GM12801 (cell line): ENCODE data around the gene MST1.

Experiments used
- TF ChIP-seq, protein P1 (sequence below): IDR thresholded peaks from one replicate; pipeline ENCODE4 v1.5.1; 2011; ENCODE audit warnings: control low read depth; ENCODE audit not compliant: insufficient read length; ENCODE audit errors: extremely low read depth

The MST1 gene

DNA sequence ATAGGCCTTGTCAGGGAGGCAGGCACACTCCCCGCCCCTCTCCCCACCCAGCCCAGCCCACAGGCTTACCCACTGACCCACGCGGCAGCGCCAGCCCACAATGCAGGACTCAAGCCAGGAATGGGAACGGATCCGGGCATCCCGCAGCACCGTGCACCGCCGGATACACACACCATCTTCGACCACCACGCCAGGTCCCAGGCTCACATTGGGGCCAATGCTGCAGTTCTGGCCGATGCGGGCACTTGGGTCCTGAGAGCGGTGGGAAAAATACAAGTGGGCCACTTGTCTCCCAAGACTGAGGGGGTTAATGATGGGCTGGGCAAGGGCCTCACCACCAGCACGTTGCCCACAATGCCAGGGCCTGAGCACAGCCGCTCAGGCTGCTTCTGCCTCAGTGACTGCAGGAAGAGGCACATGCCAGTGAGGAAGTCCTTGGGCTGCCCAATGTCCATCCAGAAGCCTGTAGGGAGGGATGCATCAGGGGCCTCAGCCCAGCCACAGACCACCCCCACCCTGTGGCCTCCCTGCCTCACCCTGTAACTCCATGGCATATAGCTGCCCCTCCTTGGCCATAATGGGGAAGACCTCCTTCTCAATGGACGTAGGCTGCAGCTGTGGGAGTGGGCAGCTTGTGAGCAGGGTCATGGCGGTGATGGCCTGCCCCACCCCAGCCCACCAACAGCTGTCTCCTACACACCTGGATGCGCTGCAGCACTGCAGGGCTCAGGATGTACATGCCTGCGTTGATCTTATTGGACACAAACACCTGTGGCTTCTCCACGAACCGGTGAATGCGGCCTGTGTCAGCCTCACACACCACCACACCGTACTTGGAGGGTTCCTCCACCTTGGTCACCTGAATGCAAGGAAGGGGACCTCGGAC lies 32.9 kb upstream of the MST1 start:
- TF ChIP-seq, protein P1, sequence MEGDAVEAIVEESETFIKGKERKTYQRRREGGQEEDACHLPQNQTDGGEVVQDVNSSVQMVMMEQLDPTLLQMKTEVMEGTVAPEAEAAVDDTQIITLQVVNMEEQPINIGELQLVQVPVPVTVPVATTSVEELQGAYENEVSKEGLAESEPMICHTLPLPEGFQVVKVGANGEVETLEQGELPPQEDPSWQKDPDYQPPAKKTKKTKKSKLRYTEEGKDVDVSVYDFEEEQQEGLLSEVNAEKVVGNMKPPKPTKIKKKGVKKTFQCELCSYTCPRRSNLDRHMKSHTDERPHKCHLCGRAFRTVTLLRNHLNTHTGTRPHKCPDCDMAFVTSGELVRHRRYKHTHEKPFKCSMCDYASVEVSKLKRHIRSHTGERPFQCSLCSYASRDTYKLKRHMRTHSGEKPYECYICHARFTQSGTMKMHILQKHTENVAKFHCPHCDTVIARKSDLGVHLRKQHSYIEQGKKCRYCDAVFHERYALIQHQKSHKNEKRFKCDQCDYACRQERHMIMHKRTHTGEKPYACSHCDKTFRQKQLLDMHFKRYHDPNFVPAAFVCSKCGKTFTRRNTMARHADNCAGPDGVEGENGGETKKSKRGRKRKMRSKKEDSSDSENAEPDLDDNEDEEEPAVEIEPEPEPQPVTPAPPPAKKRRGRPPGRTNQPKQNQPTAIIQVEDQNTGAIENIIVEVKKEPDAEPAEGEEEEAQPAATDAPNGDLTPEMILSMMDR: no peak

DNA sequence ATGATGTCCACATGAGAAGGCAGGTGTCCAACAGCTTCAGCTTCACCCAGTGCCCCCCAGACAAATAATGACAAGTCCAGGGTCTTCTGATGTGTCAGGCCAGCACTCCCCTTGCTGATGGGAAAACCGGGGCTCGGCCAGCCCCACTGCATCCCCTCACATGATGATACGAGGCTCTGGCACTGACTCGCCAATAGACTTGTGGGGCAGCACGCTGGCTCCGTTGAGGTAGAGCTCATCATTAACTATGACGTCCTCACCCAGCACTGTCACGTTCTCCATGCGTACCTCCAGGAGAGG lies 32.3 kb upstream of the MST1 start:
- TF ChIP-seq, protein P1: no peak

DNA sequence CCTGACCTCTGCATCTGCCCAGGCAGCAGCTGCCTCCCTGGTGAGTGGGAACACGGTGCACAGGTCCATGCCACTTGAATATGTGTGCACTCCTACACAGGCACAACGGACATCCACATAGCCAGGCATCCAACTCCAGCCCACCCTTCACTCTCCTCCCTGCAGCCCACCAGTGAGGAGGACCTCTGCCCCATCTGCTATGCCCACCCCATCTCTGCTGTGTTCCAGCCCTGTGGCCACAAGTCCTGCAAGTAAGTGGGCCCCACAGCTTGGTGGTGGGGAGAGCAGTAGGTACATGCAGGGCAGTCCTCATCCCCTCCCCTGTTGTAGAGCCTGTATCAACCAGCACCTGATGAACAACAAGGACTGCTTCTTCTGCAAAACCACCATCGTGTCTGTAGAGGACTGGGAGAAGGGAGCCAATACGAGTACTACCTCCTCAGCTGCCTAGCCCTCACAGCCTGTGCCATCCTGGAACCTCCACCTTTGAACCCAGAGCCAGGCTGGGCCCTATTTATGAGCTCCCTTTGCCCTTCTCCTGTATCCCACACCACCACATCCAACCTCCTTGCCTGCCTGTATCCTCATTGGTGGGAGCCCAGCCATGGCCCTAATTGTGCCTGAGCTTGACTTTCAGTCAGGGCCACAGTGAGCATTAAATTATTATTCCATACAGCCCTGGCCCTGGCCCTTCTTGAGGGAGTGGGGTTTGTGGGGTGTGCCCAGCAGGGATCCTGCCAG lies 31.8 kb upstream of the MST1 start:
- TF ChIP-seq, protein P1: no peak

DNA sequence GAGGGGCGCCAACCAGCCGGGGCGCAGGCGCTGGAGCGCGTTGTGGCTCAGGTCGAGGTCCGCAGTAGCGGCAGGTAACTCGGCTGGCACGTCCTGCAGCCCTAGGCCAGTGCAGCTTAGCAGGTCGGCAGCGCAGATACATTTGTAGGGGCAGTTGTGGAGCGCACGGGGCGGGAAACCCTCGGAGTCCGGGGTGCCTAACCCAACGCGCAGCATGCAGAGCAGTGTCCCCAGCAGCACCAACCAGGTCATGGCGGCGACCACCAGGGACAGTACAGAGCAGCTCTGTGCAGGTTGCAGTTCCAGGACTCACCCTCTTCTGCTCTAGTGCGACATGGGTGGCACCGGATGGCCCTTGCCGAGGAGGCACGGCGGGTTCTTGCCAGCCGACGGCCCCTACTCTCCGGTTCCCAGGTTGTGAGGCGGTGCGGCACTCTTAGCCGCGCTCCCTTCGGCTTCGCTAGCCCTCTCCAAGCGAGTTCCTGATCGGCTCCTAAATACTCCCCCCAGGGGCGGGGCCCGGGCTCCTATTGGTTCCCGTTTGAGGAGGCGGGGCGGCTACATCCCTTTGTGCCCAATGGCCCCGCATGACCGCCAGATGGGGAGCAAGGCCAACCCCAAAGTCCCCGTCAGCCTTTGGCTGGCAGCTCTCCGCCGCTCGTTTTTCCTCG lies 30.1 kb upstream of the MST1 start, which contains the start of gene AMIGO3:
AMIGO3 (minus strand) TSS at position 471 of the 671 bp plus-strand sequence; CDS start at position 252, 219 bp downstream.
- TF ChIP-seq, protein P1: no peak

DNA sequence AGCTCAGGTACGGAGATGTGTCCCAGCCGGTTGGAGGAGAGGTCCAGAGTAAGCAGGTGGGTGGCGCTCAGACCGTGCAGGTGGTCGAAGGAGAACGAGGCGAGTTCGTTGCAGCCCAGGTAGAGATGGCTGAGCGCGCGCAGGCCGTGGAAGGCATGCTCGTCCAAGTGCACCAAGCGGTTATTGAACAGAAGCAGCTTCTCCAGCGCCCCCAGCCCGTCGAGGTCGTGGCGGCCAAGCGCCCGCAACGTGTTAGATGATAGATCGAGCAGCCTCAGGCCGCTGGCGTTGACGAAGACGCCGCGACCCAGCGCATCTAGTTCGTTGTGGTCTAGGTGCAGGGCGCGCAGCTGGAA lies 29.6 kb upstream of the MST1 start:
- TF ChIP-seq, protein P1: no peak

DNA sequence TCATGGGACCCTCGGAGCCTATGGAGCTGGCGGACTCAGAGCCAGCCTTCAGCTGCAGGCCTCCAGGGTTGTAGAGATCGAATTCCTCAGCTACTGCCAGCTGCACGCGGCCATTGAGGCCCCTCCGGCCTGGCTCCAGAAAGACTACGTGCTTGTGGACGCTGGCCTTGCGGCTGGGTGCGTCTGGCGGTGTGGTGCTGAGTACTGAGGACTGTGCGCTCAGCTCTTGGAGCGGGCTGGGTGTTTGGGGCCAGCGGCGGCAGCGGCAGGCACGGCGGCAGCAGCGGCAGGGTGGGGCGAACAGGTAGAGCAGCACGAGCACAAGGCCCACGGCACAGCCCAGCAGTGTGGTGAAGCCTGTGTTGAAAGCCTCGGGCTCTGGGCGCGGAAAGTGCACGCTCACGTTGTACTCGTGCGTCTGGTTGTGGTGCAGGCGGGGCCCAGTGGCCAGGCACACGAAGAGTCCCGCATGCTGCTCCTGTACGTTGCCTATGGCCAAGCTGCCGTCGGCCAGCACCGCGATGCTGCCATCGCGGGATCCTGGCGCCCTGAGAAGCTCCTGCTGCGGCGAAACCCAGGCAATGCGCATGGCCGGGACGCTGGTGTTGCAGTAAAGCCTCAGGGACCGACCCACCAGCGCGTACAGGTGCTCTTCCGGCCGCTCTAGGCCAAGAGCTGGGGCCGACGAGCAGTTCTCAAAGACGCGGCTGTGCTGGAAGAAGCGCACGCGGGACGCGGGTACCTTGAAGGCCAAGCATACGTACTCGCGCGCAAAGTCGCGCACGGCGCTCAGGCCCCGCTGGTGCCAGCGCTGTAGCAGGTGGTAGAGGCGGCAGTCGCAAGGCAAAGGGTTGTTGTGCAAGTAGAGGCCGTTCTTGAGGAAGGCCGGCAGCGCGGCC lies 28.9 kb upstream of the MST1 start:
- TF ChIP-seq, protein P1: no peak
